GM12878 (cell line): Measurements from ENCODE around the gene ATG4A. TPM values are rescaled to one million over a fixed set of nuclear protein-coding genes. Genes with fewer than 3 reads are reported as not detected.

Experiments
- ATAC-seq: fragments of 200-7000 bp; cut with Tn5 transposase; 3 replicates; pipeline ENCODE4 v1.9.1; 2020; ENCODE audit warnings: mild to moderate bottlenecking, moderate library complexity
- BruUV-seq: library from RNA; stranded (reverse); fragments of 400-500 nt; replicated peaks from 2 replicates; lab custom pipeline; 2021; lab: Mats Ljungman, UMichigan
- CTCF ChIA-PET: fragments of 300-600 bp; sonication (Branson Sonifier 250); formaldehyde crosslinking; extraction: SDS; loops from one replicate; lab custom pipeline; 2021; ENCODE audit warnings: inconsistent platforms; lab: Yijun Ruan, JAX
- POLR2A ChIA-PET: fragments of 350-600 bp; formaldehyde crosslinking; extraction: SDS; loops from one replicate; lab custom pipeline; 2021; ENCODE audit warnings: inconsistent platforms; lab: Charles Lee
- RAD21 ChIA-PET: fragments of 300-600 bp; sonication (Branson Sonifier 250); formaldehyde crosslinking; loops from one replicate; lab custom pipeline; 2023; ENCODE audit warnings: antibody characterized with exemption; ENCODE audit not compliant: unreplicated experiment; lab: Charles Lee
- SMC1A ChIA-PET: fragments of 300-600 bp; sonication (Branson Sonifier 250); formaldehyde crosslinking; loops from one replicate; lab custom pipeline; 2023; ENCODE audit not compliant: unreplicated experiment, uncharacterized antibody; lab: Charles Lee
- DNase-seq: peaks from one replicate; pipeline ENCODE4 v3.0.0-alpha.2; 2011; ENCODE audit warnings: low read depth, low spot score
- FAIRE-seq: peaks from 3 replicates; lab custom pipeline; 2011; peaks lifted over from hg19 to GRCh38; lab: Jason Lieb, UNC
- H2AFZ ChIP-seq: 2 replicates; pipeline ENCODE4 v1.6.0; 2011; ENCODE audit warnings: low read depth, low read length, control low read depth; ENCODE audit not compliant: control insufficient read depth
- H3K27ac ChIP-seq: 2 replicates; pipeline ENCODE4 v1.5.1; 2011; ENCODE audit warnings: control low read depth; ENCODE audit not compliant: control insufficient read depth, insufficient read depth
- H3K27me3 ChIP-seq, 2 experiments: replicated peaks in 1 of 2; 2 replicates each; pipeline versions ENCODE4 v1.6.0 to v1.6.1; 2011; ENCODE audit warnings: low read length in 1 of 2; ENCODE audit not compliant: control insufficient read depth in 2 of 2, insufficient read depth in 2 of 2
- H3K36me3 ChIP-seq, 2 experiments: 2 replicates each; pipeline ENCODE4 v1.5.1; 2011; ENCODE audit warnings: low read length in 1 of 2; ENCODE audit not compliant: control insufficient read depth in 2 of 2, insufficient read depth in 2 of 2
- H3K4me1 ChIP-seq: 2 replicates; pipeline ENCODE4 v1.6.1; 2011; ENCODE audit warnings: mild to moderate bottlenecking, low read length, moderate library complexity, mixed read lengths; ENCODE audit not compliant: control insufficient read depth, insufficient read depth
- H3K4me2 ChIP-seq: 2 replicates; pipeline ENCODE4 v1.6.0; 2011; ENCODE audit warnings: control low read depth; ENCODE audit not compliant: control insufficient read depth, insufficient read depth
- H3K4me3 ChIP-seq: fragments of 200-600 bp; sonication (generic); 2 replicates; pipeline ENCODE4 v1.5.1; 2016
- H3K79me2 ChIP-seq: 2 replicates; pipeline ENCODE4 v1.6.0; 2011; ENCODE audit warnings: low read length; ENCODE audit not compliant: control insufficient read depth, insufficient read depth
- H3K9ac ChIP-seq: 2 replicates; pipeline ENCODE4 v1.8.0; 2011; ENCODE audit warnings: low read length, control low read depth, mixed read lengths; ENCODE audit not compliant: control insufficient read depth, insufficient read depth
- H3K9me3 ChIP-seq: replicated peaks from 3 replicates; pipeline ENCODE4 v1.5.1; 2011; ENCODE audit warnings: mild to moderate bottlenecking, low read length; ENCODE audit not compliant: control insufficient read depth, insufficient read depth
- H4K20me1 ChIP-seq: 2 replicates; pipeline ENCODE4 v1.6.0; 2011; ENCODE audit not compliant: control insufficient read depth, insufficient read depth
- BACH1 ChIP-seq: fragments of 450-650 bp; IDR thresholded peaks from 2 replicates; pipeline ENCODE4 v1.6.1; 2017; ENCODE audit warnings: mild to moderate bottlenecking, borderline replicate concordance
- ZNF24 ChIP-seq: fragments of 450-650 bp; IDR thresholded peaks from 2 replicates; pipeline ENCODE4 v1.6.1; 2017; ENCODE audit warnings: antibody characterized with exemption, mild to moderate bottlenecking
- WGBS: methylation state at CpG from one replicate; pipeline ENCODE4 v1.1.6; 2016; ENCODE audit warnings: low lambda C conversion rate; ENCODE audit not compliant: insufficient replicate concordance, insufficient coverage; ENCODE audit errors: missing lambda C conversion rate; 5-methylcytosine and 5-hydroxymethylcytosine counted together
- in situ Hi-C: fragments of 300-500 bp; cut with MboI; formaldehyde crosslinking; loops from 9 replicates; pipeline ENCODE4 v1.14.3; 2018; ENCODE audit warnings: mixed read lengths
- intact Hi-C: fragments of 100-400 bp; cut with micrococcal nuclease; formaldehyde crosslinking; loops from one replicate; pipeline ENCODE4 v1.14.2; 2022; ENCODE audit not compliant: unreplicated experiment
- polyA plus RNA-seq, 11 experiments: library from polyadenylated mRNA; depleted of rRNA in 4 of 11; unstranded in 6 of 11; stranded (reverse) in 5 of 11; fragments of >200 nt; fragmentation: Nextera tagmentation in 4 of 11; fragmentation: Illumina TruSeq in 1 of 11; extraction: Ambion mirVana in 4 of 11; extraction: Trizol in 1 of 11; gene quantifications; 1 replicate in 1 of 11; 2 replicates in 10 of 11; pipeline versions ENCODE4 v1.2.1 to v1.2.3, GENCODE V29; 2011 to 2016; ENCODE audit warnings: inconsistent platforms in 2 of 11, missing spikeins in 2 of 11, low read depth in 1 of 11
- total RNA-seq, 4 experiments: library from RNA; depleted of rRNA in 3 of 4; stranded (reverse); fragments of >200 nt in 3 of 4; fragmentation: Illumina TruSeq in 1 of 4; extraction: Trizol in 1 of 4; gene quantifications; 2 replicates each; pipeline versions ENCODE4 v1.2.1 to v1.2.3, GENCODE V29; 2013 to 2021
- TF ChIP-seq, protein P1 (sequence below), 3 experiments: IDR thresholded peaks in 2 of 3; conservative IDR thresholded peaks in 1 of 3; 2 replicates each; pipeline ENCODE4 v1.5.1; 2011; ENCODE audit warnings: low read depth in 3 of 3, low read length in 3 of 3, mild to moderate bottlenecking in 3 of 3, control low read depth in 2 of 3, moderate library complexity in 2 of 3, inconsistent platforms in 1 of 3, mixed read lengths in 1 of 3; ENCODE audit not compliant: control insufficient read depth in 2 of 3, insufficient read depth in 1 of 3; ENCODE audit errors: extremely low read depth in 1 of 3
- TF ChIP-seq, protein P2 (sequence below): IDR thresholded peaks from 2 replicates; pipeline ENCODE4 v1.6.1; 2011; ENCODE audit warnings: borderline replicate concordance, low read depth, mild to moderate bottlenecking, moderate library complexity, low read length; ENCODE audit not compliant: insufficient read depth, poor library complexity, severe bottlenecking
- TF ChIP-seq, protein P3 (sequence below): fragments of 450-650 bp; IDR thresholded peaks from 2 replicates; pipeline ENCODE4 v1.6.1; 2017; ENCODE audit warnings: borderline replicate concordance

Gene ATG4A
- total and polyA plus RNA-seq, 10 of the 15 experiments (the other 5 are each of a cell fraction or from before 2014, with no cell fraction given): 9.1 to 22.0 (median 15.5) TPM

DNA sequence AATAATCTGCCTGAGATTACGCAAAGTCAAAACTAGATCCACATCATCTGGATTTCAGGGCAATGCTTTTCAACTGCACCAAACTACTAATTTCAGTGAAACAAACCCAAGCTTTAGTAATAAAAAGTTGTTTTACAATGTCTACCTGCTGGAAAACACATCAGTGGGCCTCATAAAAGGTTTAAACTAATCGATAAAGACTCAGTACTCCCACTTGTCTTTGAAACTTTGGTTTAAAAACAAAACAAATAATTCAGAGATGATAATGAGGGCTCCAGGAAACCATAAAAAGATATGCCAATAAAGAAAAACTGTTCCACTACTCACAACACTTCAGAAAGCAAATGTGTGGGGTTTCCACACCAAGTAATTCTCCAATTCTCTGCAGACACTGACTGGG lies 10.5 kb upstream of the ATG4A start:
- H3K9me3 ChIP-seq: no peaks in the 10 kb centered on the region
- BruUV-seq: no TSS peak
- intact Hi-C loops (no loop called here), in situ Hi-C loops (no loop called here)
- no peak overlapping the region for H3K4me2 ChIP-seq
- H3K4me3 ChIP-seq: no peak overlapping the region
- ChIA-PET RAD21 (no interaction called here), SMC1A (no interaction called here), POLR2A (no interaction called here), CTCF (no interaction called here)
- no peaks in the 10 kb centered on the region; a peak in 1 of 4 replicates for H3K36me3 ChIP-seq
- no peak for TF ChIP-seq BACH1
- H3K79me2 ChIP-seq: no peaks in the 10 kb centered on the region
- no peak overlapping the region for H3K9ac ChIP-seq
- H2AFZ ChIP-seq: no peak overlapping the region
- no peaks in the 10 kb centered on the region for H4K20me1 ChIP-seq
- WGBS: 63% methylated on average over 2 of the region's 2 CpGs
- FAIRE-seq (no peak), ATAC-seq (no peak), DNase-seq (no peak)
- H3K27me3 ChIP-seq: no peaks in the 10 kb centered on the region
- H3K4me1 ChIP-seq: no peaks in the 10 kb centered on the region
- no peak overlapping the region for H3K27ac ChIP-seq

DNA sequence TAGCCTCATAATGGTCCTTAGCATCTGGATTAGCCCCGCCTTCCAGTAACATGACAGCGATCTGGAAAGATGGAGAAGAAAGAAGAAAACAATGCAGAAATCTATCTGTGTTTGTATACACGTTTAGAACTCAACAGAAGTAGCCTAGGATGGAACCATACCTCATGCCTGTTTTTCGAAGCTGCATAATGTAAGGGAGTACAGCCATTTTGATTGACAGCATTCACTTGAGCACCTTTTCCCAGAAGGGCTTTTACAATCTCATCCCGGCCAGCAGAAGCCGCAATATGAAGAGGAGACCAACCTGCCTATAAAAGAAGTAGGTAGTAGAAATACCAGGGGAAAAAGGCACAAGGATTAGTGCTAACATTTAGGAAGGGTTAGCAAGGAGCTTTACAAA lies 3.8 kb upstream of the ATG4A start:
- no peaks in the 10 kb centered on the region for H4K20me1 ChIP-seq
- no peak overlapping the region for H3K4me3 ChIP-seq
- TF ChIP-seq ZNF24: no peak
- TF ChIP-seq, protein P1, sequence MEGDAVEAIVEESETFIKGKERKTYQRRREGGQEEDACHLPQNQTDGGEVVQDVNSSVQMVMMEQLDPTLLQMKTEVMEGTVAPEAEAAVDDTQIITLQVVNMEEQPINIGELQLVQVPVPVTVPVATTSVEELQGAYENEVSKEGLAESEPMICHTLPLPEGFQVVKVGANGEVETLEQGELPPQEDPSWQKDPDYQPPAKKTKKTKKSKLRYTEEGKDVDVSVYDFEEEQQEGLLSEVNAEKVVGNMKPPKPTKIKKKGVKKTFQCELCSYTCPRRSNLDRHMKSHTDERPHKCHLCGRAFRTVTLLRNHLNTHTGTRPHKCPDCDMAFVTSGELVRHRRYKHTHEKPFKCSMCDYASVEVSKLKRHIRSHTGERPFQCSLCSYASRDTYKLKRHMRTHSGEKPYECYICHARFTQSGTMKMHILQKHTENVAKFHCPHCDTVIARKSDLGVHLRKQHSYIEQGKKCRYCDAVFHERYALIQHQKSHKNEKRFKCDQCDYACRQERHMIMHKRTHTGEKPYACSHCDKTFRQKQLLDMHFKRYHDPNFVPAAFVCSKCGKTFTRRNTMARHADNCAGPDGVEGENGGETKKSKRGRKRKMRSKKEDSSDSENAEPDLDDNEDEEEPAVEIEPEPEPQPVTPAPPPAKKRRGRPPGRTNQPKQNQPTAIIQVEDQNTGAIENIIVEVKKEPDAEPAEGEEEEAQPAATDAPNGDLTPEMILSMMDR (IDR thresholded peaks at IDR 0.05 in 2 of 3, conservative IDR thresholded peaks at IDR 0.05 in 1 of 3; ENCODE audit: control insufficient read depth in 2 of 3, extremely low read depth in 1 of 3, insufficient read depth in 1 of 3, low read depth in 3 of 3, low read length in 3 of 3): no peak
- TF ChIP-seq, protein P2, sequence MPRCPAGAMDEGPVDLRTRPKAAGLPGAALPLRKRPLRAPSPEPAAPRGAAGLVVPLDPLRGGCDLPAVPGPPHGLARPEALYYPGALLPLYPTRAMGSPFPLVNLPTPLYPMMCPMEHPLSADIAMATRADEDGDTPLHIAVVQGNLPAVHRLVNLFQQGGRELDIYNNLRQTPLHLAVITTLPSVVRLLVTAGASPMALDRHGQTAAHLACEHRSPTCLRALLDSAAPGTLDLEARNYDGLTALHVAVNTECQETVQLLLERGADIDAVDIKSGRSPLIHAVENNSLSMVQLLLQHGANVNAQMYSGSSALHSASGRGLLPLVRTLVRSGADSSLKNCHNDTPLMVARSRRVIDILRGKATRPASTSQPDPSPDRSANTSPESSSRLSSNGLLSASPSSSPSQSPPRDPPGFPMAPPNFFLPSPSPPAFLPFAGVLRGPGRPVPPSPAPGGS: no peak
- TF ChIP-seq, protein P3, sequence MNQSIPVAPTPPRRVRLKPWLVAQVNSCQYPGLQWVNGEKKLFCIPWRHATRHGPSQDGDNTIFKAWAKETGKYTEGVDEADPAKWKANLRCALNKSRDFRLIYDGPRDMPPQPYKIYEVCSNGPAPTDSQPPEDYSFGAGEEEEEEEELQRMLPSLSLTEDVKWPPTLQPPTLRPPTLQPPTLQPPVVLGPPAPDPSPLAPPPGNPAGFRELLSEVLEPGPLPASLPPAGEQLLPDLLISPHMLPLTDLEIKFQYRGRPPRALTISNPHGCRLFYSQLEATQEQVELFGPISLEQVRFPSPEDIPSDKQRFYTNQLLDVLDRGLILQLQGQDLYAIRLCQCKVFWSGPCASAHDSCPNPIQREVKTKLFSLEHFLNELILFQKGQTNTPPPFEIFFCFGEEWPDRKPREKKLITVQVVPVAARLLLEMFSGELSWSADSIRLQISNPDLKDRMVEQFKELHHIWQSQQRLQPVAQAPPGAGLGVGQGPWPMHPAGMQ: no peak
- no peak overlapping the region for H3K9ac ChIP-seq
- SMC1A ChIA-PET: no interaction called here
- CTCF ChIA-PET: interaction anchor here (0.6 kb wide), 1 partner anchor 1158 kb away, joined by 3 read pairs; no protein-coding TSS in a partner anchor
- in situ Hi-C loops (no loop called here), intact Hi-C loops (no loop called here)
- BruUV-seq: no TSS peak
- H3K4me2 ChIP-seq: no peak overlapping the region
- DNase-seq (no peak), FAIRE-seq (no peak), ATAC-seq (no peak)
- H3K36me3 ChIP-seq: peaks cover 0 to 4% of the 10 kb centered on the region in 2 experiments; a peak in 1 of 4 replicates
- no peak overlapping the region for H2AFZ ChIP-seq
- WGBS: 61% methylated on average over 6 of the region's 6 CpGs
- RAD21 ChIA-PET: no interaction called here
- H3K27ac ChIP-seq: no peak overlapping the region
- POLR2A ChIA-PET: no interaction called here
- H3K79me2 ChIP-seq: peaks cover 14% of the 10 kb centered on the region
- no peaks in the 10 kb centered on the region for H3K27me3 ChIP-seq
- no peaks in the 10 kb centered on the region for H3K4me1 ChIP-seq
- no peaks in the 10 kb centered on the region; the same call in 2 of the 3 replicates for H3K9me3 ChIP-seq
